ENCODE data around the gene STK4.

GRCh38 chr20:45087814-45088213 lies 121.5 kb downstream of the STK4 start:
- TF ChIP-seq, protein P1, sequence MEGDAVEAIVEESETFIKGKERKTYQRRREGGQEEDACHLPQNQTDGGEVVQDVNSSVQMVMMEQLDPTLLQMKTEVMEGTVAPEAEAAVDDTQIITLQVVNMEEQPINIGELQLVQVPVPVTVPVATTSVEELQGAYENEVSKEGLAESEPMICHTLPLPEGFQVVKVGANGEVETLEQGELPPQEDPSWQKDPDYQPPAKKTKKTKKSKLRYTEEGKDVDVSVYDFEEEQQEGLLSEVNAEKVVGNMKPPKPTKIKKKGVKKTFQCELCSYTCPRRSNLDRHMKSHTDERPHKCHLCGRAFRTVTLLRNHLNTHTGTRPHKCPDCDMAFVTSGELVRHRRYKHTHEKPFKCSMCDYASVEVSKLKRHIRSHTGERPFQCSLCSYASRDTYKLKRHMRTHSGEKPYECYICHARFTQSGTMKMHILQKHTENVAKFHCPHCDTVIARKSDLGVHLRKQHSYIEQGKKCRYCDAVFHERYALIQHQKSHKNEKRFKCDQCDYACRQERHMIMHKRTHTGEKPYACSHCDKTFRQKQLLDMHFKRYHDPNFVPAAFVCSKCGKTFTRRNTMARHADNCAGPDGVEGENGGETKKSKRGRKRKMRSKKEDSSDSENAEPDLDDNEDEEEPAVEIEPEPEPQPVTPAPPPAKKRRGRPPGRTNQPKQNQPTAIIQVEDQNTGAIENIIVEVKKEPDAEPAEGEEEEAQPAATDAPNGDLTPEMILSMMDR (IDR thresholded peaks at IDR 0.05), result no peak
- TF ChIP-seq POLR2A (IDR thresholded peaks at IDR 0.05), result no peak

Measured in Peyer's patch (tissue), 4 donors.